ENCODE data around the gene KHDC1. TPM values are rescaled to one million over a fixed set of nuclear protein-coding genes. Genes with fewer than 3 reads are reported as not detected.
A peak's percentile ranks its signal among the peaks of the same experiment; 100 is the strongest.
"Not testable (repeated sequence)": the region's sequence is repeated elsewhere in the genome, so short reads cannot be mapped to it uniquely, and the experiment has no call there.

The KHDC1 gene
- total RNA-seq, 1 donor: 4.0 TPM

DNA sequence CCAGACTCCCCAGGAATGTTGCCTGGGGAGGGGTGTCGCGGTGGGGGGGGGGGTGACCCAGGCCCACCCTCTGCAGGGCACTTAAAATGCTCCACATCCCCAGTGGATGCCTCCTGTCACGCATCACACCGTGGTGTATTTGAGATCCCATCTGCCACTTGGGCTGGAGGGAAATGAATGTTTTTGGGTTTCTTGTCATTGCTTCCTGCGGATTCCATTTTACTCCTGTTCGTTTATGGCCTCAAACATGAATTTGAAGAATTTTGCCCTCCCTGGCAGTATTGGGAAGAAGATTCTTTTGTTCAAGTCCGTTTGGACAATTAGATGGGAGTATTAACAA is 544 bp upstream of the KHDC1 start:
- H3K27ac ChIP-seq (ENCODE audit: low read depth, low read length): peak overlapping the region; percentile 56
- H3K9me3 ChIP-seq (ENCODE audit: low read depth, low read length): no peaks in the 10 kb centered on the region
- no peaks in the 10 kb centered on the region for H3K36me3 ChIP-seq (ENCODE audit: insufficient read depth, low read length)
- H3K4me3 ChIP-seq (ENCODE audit: insufficient read depth, low read length): peak overlapping the region; percentile 84
- peaks cover 2% of the 10 kb centered on the region for H3K79me2 ChIP-seq (ENCODE audit: insufficient read depth, low read length)
- H4K20me1 ChIP-seq (ENCODE audit: insufficient read depth, low read length): no peaks in the 10 kb centered on the region
- DNase-seq (ENCODE audit: insufficient read length, low spot score, missing footprints): peak; percentile 75
- TF ChIP-seq, protein P1, sequence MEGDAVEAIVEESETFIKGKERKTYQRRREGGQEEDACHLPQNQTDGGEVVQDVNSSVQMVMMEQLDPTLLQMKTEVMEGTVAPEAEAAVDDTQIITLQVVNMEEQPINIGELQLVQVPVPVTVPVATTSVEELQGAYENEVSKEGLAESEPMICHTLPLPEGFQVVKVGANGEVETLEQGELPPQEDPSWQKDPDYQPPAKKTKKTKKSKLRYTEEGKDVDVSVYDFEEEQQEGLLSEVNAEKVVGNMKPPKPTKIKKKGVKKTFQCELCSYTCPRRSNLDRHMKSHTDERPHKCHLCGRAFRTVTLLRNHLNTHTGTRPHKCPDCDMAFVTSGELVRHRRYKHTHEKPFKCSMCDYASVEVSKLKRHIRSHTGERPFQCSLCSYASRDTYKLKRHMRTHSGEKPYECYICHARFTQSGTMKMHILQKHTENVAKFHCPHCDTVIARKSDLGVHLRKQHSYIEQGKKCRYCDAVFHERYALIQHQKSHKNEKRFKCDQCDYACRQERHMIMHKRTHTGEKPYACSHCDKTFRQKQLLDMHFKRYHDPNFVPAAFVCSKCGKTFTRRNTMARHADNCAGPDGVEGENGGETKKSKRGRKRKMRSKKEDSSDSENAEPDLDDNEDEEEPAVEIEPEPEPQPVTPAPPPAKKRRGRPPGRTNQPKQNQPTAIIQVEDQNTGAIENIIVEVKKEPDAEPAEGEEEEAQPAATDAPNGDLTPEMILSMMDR (IDR thresholded peaks at IDR 0.05; ENCODE audit: extremely low read depth, low read depth, low read length): no peak
- H3K27me3 ChIP-seq (ENCODE audit: insufficient read depth, low read length): no peaks in the 10 kb centered on the region
- H3K4me1 ChIP-seq (ENCODE audit: insufficient read depth, low read length): peaks cover 14% of the 10 kb centered on the region
- H2AFZ ChIP-seq (ENCODE audit: low read length): peak overlapping the region; percentile 95
- peak overlapping the region; percentile 84 for H3K4me2 ChIP-seq (ENCODE audit: insufficient read depth, low read length)

DNA sequence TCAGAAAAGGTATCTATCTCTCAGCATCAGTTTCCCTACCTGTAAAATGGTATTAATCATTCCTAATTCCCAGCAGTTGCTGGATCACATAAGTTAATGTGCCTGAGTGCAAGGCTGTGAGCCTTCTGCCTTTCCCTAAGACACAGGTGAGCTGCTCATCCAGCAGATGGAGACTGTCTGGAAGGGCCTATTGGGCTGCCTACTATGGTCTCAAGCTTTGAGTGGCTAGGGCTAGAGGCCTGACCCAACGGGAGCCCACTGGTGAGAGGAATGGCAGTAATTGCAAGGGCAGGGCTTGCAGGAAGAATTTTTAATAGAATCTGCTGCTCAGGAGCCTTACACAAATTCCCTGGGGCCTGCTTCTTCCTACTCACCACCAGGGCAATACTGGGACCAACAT is 4.3 kb downstream of the KHDC1 start:
- Histone ChIP-seq H3K79me2 (ENCODE audit: insufficient read depth, low read length) (peaks cover 2% of the 10 kb centered on the region), H3K9me3 (ENCODE audit: low read depth, low read length) (no peaks in the 10 kb centered on the region), H3K4me3 (ENCODE audit: insufficient read depth, low read length) (no peak overlapping the region), H3K36me3 (ENCODE audit: insufficient read depth, low read length) (no peaks in the 10 kb centered on the region), H3K4me2 (ENCODE audit: insufficient read depth, low read length) (no peak overlapping the region), H3K27me3 (ENCODE audit: insufficient read depth, low read length) (no peaks in the 10 kb centered on the region), H2AFZ (ENCODE audit: low read length) (no peak overlapping the region), H3K27ac (ENCODE audit: low read depth, low read length) (no peak overlapping the region), H3K4me1 (ENCODE audit: insufficient read depth, low read length) (peaks cover 12% of the 10 kb centered on the region), H4K20me1 (ENCODE audit: insufficient read depth, low read length) (no peaks in the 10 kb centered on the region)
- TF ChIP-seq, protein P1 (IDR thresholded peaks at IDR 0.05; ENCODE audit: extremely low read depth, low read depth, low read length): no peak
- peak; percentile 1 for DNase-seq (ENCODE audit: insufficient read length, low spot score, missing footprints)

DNA sequence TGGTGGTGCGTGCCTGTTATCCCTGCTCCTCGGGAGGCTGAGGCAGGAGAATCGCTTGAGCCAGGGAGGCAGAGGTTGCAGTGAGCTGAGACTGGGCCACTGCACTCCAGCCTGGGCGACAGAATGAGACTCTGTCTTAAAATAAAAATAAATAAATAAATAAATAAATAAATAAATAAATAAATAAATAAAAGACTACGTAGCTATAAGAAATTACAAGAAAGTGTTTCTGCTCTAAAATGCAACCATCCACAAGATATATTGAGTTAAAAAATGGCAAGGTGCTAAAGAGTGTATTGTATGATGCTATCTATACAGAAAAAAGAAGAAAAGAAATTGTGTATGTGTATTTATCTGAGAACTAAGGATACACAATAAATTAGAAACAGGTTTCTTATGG is 8.7 kb downstream of the KHDC1 start:
- not testable (repeated sequence) for DNase-seq (ENCODE audit: insufficient read length, low spot score, missing footprints); H3K27me3 ChIP-seq (ENCODE audit: insufficient read depth, low read length); H3K4me1 ChIP-seq (ENCODE audit: insufficient read depth, low read length); H4K20me1 ChIP-seq (ENCODE audit: insufficient read depth, low read length); H3K4me2 ChIP-seq (ENCODE audit: insufficient read depth, low read length); H3K4me3 ChIP-seq (ENCODE audit: insufficient read depth, low read length); H3K9me3 ChIP-seq (ENCODE audit: low read depth, low read length); H3K27ac ChIP-seq (ENCODE audit: low read depth, low read length); H3K36me3 ChIP-seq (ENCODE audit: insufficient read depth, low read length); H2AFZ ChIP-seq (ENCODE audit: low read length); H3K79me2 ChIP-seq (ENCODE audit: insufficient read depth, low read length)

GRCh38 chr6:73252703-73253102 is 10.3 kb downstream of the KHDC1 start:
- Histone ChIP-seq H3K27ac (ENCODE audit: low read depth, low read length) (no peak overlapping the region), H3K9me3 (ENCODE audit: low read depth, low read length) (no peaks in the 10 kb centered on the region), H3K36me3 (ENCODE audit: insufficient read depth, low read length) (no peaks in the 10 kb centered on the region), H3K4me3 (ENCODE audit: insufficient read depth, low read length) (no peak overlapping the region), H2AFZ (ENCODE audit: low read length) (no peak overlapping the region), H3K79me2 (ENCODE audit: insufficient read depth, low read length) (no peaks in the 10 kb centered on the region), H3K27me3 (ENCODE audit: insufficient read depth, low read length) (no peaks in the 10 kb centered on the region), H3K4me2 (ENCODE audit: insufficient read depth, low read length) (no peak overlapping the region), H3K4me1 (ENCODE audit: insufficient read depth, low read length) (no peaks in the 10 kb centered on the region), H4K20me1 (ENCODE audit: insufficient read depth, low read length) (no peaks in the 10 kb centered on the region)
- TF ChIP-seq, protein P1 (IDR thresholded peaks at IDR 0.05; ENCODE audit: extremely low read depth, low read depth, low read length): no peak
- DNase-seq (ENCODE audit: insufficient read length, low spot score, missing footprints): no peak

GRCh38 chr6:73250016-73250415 is 13.0 kb downstream of the KHDC1 start:
- TF ChIP-seq, protein P1 (IDR thresholded peaks at IDR 0.05; ENCODE audit: extremely low read depth, low read depth, low read length): no peak
- Histone ChIP-seq H3K4me3 (ENCODE audit: insufficient read depth, low read length) (no peak overlapping the region), H3K4me2 (ENCODE audit: insufficient read depth, low read length) (no peak overlapping the region), H3K27me3 (ENCODE audit: insufficient read depth, low read length) (no peaks in the 10 kb centered on the region), H2AFZ (ENCODE audit: low read length) (no peak overlapping the region), H3K27ac (ENCODE audit: low read depth, low read length) (no peak overlapping the region), H3K9me3 (ENCODE audit: low read depth, low read length) (no peaks in the 10 kb centered on the region), H3K36me3 (ENCODE audit: insufficient read depth, low read length) (no peaks in the 10 kb centered on the region), H3K4me1 (ENCODE audit: insufficient read depth, low read length) (no peaks in the 10 kb centered on the region), H4K20me1 (ENCODE audit: insufficient read depth, low read length) (no peaks in the 10 kb centered on the region), H3K79me2 (ENCODE audit: insufficient read depth, low read length) (no peaks in the 10 kb centered on the region)
- DNase-seq (ENCODE audit: insufficient read length, low spot score, missing footprints): no peak
